HepG2 (cell line): ENCODE data around the gene BCO2. TPM values are rescaled to one million over a fixed set of nuclear protein-coding genes. Genes with fewer than 3 reads are reported as not detected.
A peak's percentile ranks its signal among the peaks of the same experiment; 100 is the strongest.

Source experiments
- ARID3A ChIP-seq: IDR thresholded peaks from 2 replicates; pipeline ENCODE4 v1.6.1; 2012; ENCODE audit warnings: low read depth, low read length, improper control_type of control experiment
- ARID5B ChIP-seq: IDR thresholded peaks from 2 replicates; pipeline ENCODE4 v1.4.0; 2020; ENCODE audit warnings: mild to moderate bottlenecking, missing genetic modification reagents
- ASH2L ChIP-seq: fragments of 300-600, 200-600 bp; sonication (generic); IDR thresholded peaks from 2 replicates; pipeline ENCODE4 v1.7.0; 2017; ENCODE audit warnings: low read depth, mild to moderate bottlenecking, moderate library complexity, mixed read lengths, low read length; ENCODE audit not compliant: insufficient read length
- CREB1 ChIP-seq, 2 experiments: fragments of 450-650 bp in 1 of 2; IDR thresholded peaks; 2 replicates each; pipeline ENCODE4 v1.6.1; 2016 to 2017; ENCODE audit warnings: control low read depth in 1 of 2, mild to moderate bottlenecking in 1 of 2, missing compliant biosample characterization in 1 of 2, missing genetic modification characterization in 1 of 2
- CREM ChIP-seq, 2 experiments: sonication (generic) in 1 of 2; formaldehyde crosslinking in 1 of 2; IDR thresholded peaks; 2 replicates each; pipeline versions ENCODE4 v1.4.0 to v1.6.1; 2016 to 2020; ENCODE audit warnings: antibody characterized with exemption in 1 of 2, mild to moderate bottlenecking in 1 of 2, missing genetic modification reagents in 1 of 2
- FOSL1 ChIP-seq: sonication (generic); formaldehyde crosslinking; IDR thresholded peaks from 2 replicates; pipeline ENCODE4 v1.9.0; 2021; ENCODE audit warnings: missing genetic modification reagents, borderline replicate concordance
- HNRNPK ChIP-seq: fragments of 200-400 bp; formaldehyde crosslinking; IDR thresholded peaks from 2 replicates; pipeline ENCODE4 v1.6.1; 2018; ENCODE audit warnings: low read length, low read depth, moderate library complexity, mild to moderate bottlenecking; ENCODE audit not compliant: poor library complexity, severe bottlenecking
- HOXA5 ChIP-seq: sonication (generic); formaldehyde crosslinking; IDR thresholded peaks from 2 replicates; pipeline ENCODE4 v1.4.0; 2020; ENCODE audit warnings: missing genetic modification reagents
- MXD4 ChIP-seq: IDR thresholded peaks from 2 replicates; pipeline ENCODE4 v1.6.1; 2016; ENCODE audit warnings: mild to moderate bottlenecking, missing biosample characterization, missing genetic modification reagents
- PRPF4 ChIP-seq: fragments of 200-400 bp; formaldehyde crosslinking; IDR thresholded peaks from 2 replicates; pipeline ENCODE4 v1.6.1; 2016; ENCODE audit warnings: low read length, low read depth; ENCODE audit not compliant: poor library complexity, severe bottlenecking
- SAP130 ChIP-seq: IDR thresholded peaks from 2 replicates; pipeline ENCODE4 v1.6.1; 2016; ENCODE audit warnings: low read depth
- TEAD3 ChIP-seq: optimal IDR thresholded peaks from 2 replicates; pipeline ENCODE3; 2016; ENCODE audit warnings: borderline replicate concordance
- ZNF878 ChIP-seq: sonication (generic); formaldehyde crosslinking; IDR thresholded peaks from 2 replicates; pipeline ENCODE4 v1.8.1; 2023; ENCODE audit warnings: mild to moderate bottlenecking, missing genetic modification reagents, moderate library complexity
- polyA plus RNA-seq, 8 experiments: library from polyadenylated mRNA; depleted of rRNA in 3 of 8; stranded (reverse) in 7 of 8; unstranded in 1 of 8; fragments of >200 nt; fragmentation: Illumina TruSeq in 4 of 8; extraction: Trizol in 4 of 8; gene quantifications; 2 replicates each; pipeline versions ENCODE4 v1.2.1 to v1.2.3, GENCODE V29; 2011 to 2016; ENCODE audit warnings: low read depth in 4 of 8, missing spikeins in 1 of 8, mixed read lengths in 1 of 8; ENCODE audit not compliant: insufficient read depth in 1 of 8
- total RNA-seq, 5 experiments: library from RNA; depleted of rRNA; stranded (reverse); fragments of >200 nt; fragmentation: Illumina TruSeq; extraction: Trizol; gene quantifications; 2 replicates each; pipeline ENCODE4 v1.2.3, GENCODE V29; 2016; ENCODE audit warnings: low read depth in 1 of 5
- TF ChIP-seq, protein P1 (sequence below): sonication (generic); formaldehyde crosslinking; IDR thresholded peaks from 2 replicates; pipeline ENCODE4 v1.5.1; 2020; ENCODE audit warnings: mild to moderate bottlenecking, missing genetic modification reagents

BCO2 gene
- total and polyA plus RNA-seq, 2 of the 13 experiments (the other 11 are each of a cell fraction or from before 2014, with no cell fraction given) = 0.38 to 0.58 TPM

- peak; percentile 39; the same call in 1 of the 2 replicates for TF ChIP-seq ARID5B (CRISPR knock-in tag)
- peak; percentile 68 for TF ChIP-seq TEAD3 (CRISPR knock-in tag)
- no peak for TF ChIP-seq PRPF4
- TF ChIP-seq HNRNPK = no peak
- TF ChIP-seq FOSL1 = peak; percentile 39; the same call in 1 of the 2 replicates
- peak; percentile 92 for TF ChIP-seq CREB1 (IDR thresholded peaks at IDR 0.05)
- peak; percentile 79 for TF ChIP-seq CREB1 (CRISPR knock-in tag; IDR thresholded peaks at IDR 0.05)
- TF ChIP-seq MXD4 (CRISPR knock-in tag) = no peak
- TF ChIP-seq, protein P1, sequence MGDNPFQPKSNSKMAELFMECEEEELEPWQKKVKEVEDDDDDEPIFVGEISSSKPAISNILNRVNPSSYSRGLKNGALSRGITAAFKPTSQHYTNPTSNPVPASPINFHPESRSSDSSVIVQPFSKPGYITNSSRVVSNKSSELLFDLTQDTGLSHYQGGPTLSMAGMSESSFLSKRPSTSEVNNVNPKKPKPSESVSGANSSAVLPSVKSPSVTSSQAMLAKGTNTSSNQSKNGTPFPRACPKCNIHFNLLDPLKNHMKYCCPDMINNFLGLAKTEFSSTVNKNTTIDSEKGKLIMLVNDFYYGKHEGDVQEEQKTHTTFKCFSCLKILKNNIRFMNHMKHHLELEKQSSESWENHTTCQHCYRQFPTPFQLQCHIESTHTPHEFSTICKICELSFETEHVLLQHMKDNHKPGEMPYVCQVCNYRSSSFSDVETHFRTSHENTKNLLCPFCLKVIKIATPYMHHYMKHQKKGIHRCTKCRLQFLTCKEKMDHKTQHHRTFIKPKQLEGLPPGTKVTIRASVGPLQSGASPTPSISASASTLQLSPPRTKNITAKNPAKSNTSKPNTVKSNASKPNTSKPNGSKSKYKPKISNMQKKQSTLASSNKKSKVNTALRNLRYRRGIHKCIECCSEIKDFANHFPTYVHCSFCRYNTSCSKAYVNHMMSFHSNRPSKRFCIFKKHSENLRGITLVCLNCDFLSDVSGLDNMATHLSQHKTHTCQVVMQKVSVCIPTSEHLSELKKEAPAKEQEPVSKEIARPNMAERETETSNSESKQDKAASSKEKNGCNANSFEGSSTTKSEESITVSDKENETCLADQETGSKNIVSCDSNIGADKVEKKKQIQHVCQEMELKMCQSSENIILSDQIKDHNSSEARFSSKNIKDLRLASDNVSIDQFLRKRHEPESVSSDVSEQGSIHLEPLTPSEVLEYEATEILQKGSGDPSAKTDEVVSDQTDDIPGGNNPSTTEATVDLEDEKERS = no peak
- no peak for TF ChIP-seq ASH2L
- TF ChIP-seq CREM (IDR thresholded peaks at IDR 0.05) = peak; percentile 43; the same call in 1 of the 2 replicates
- TF ChIP-seq CREM (CRISPR knock-in tag; IDR thresholded peaks at IDR 0.05) = no peak
- peak; percentile 52; the same call in 1 of the 2 replicates for TF ChIP-seq ZNF878 (CRISPR knock-in tag)
- TF ChIP-seq SAP130 (CRISPR knock-in tag) = peak; percentile 49
- TF ChIP-seq HOXA5 (CRISPR knock-in tag) = no peak
- peak; percentile 85 for TF ChIP-seq ARID3A
Observed at GRCh38 chr11:112156956-112157766, 18.2 kb upstream of the BCO2 start (continued).
